HG02610 (cell line): ENCODE measurements around the gene TNC.

ENCODE experiments used
- ATAC-seq: cut with Tn5 transposase; IDR thresholded peaks from one replicate; pipeline ENCODE4 v1.9.1; 2021; ENCODE audit warnings: mild to moderate bottlenecking, moderate library complexity; ENCODE audit not compliant: unreplicated experiment

Gene TNC

DNA sequence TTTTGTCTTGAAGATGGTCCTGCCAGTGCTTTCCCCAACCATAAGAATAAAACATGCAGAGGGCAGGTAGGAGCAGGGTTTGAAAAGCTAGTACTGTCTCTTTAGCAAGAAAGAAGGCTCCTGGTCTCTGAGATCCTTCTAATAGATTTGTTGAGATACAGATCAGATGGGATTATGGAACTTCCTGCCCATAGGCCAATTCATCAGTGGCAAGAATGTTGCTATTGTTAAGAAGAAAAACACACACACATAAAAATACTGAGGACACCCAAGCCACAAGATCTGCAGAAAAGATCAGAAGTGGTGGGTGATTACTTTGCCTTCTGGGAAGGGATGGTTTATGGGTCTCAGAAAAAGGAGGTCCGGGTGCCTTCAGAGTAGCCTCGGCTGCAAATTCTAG, 59.8 kb downstream of the TNC start:
- ATAC-seq: no peak

DNA sequence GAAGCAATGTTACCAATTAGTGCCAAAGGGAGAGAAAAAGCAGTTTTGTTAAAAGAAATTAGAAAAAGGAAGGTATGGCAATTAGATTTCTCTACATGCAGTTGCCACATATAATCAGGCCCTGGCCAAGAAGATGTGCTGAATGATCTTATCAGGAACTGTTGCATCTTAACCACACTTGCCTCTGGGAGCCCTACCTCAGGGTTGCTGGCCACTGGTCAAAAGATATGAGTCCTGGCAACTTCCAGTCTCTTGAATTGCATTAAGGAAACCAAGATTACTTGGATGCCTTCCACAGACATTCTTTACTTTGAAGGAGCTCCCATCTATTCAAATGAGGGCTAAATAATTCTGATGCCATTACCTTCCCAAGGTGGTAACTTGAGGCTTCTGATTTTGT, 60.4 kb downstream of the TNC start:
- ATAC-seq: no peak

DNA sequence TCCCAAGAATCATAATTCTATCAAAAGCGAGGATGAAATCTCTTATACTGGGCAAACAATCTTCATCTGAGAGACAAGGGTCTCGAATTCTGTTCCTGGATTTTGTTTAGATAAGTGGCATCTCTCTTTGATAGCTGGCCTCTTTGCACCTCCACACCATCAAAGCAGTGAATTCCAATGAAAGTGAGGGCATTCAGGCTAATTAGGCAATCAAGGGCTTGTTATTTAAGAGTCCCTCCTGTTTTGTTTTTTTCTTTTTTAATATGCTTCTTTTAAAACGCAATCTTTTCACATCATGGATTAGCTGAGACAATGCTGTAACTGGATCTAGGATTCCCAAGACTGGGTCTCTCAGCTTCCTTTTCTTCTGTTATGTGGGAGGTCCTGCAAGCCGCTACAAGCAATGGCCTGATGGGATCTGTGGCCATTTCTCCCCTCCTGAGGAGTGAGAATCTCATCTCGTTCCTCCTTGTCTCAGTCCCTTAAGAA, 67.9 kb downstream of the TNC start:
- no peak for ATAC-seq

DNA sequence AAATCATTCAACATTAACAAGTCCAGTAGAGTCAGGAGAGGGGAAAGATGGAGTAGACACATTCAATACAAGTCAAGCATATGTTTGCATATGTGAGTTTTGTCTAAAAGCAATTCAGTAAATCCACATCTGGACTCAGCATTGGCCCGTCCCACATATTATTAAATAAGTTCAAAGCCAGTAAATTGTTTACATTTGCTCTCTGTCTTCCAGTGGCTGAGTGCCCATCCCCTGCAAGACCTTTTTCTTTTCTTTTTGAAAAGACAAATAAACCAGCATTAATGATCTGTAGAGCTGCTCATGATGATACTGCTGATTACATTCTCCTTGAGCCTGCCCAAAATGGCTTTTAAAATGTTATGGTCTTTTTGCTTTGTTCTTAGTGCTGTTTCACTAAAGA, 71.1 kb downstream of the TNC start:
- ATAC-seq: no peak

DNA sequence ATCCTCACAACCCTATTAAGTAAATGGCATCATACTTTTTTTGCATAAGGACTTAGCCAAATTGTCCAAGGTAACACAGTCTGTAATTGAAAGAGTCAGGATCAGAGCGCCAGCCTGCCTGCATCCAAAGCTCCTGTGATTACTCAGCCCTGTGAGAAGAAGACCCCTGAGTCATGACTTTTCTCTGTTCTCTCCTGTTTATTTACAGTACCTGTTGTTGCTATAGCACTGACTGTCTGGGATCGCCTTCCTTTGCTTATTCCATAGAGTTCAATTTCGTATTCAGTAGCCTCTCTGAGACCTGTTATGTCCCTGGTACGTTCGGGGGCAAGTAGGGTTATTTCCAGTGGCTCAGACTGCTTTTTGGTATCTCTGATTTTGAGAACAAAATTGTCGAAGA, 71.8 kb downstream of the TNC start:
- no peak for ATAC-seq

DNA sequence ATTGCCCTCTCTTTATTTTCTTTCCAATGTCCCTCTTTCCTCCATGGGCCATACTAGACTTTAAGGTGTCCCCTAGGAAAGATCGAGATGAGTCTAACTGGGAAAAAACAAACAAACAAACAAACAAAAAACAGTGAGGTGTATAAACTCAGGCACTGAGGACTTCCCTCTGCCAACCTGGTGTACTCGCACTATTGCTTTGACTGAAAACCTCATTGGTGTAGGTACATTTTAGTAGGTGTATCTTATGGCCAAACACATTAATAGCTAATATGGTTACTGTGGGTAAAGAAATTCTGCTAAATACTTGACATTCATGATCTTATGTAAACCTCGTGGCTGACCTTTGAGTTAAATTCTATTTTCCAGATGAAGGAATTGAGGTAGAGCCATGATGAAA, 74.3 kb downstream of the TNC start:
- ATAC-seq: no peak

DNA sequence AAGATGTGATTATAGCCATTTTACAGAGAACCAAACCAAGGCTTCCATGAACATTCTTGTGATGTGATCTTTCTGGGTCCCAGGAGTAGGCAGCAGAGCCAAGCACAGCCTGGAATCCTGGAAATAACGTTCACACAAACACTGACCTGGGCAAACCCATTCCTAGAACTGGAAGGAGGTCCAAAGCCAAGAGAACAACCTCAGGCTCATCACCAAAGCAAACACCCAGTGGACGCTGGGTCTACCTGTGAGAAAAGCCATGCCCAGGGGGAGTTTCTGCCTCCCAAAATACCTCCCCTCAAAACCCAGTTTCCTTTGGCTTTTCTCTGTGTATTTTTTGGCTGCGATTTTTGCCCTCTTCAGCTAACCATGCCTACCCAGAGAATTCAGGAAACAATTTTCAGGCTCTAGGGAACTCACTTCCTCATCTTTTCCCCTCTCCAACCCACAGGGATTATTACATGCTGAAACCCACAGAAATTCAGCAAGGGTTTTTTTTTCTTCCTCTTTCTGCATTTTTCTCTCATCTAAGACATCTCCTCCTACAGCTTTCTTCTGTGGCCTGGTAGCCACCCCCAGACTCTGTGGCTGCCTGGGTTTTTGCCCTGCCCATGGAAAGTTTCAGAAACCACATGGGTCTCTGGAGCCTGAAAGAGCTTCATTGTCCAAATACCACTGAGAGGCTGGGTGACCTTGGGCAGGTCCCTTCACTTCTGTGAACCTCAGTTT, 75.0 kb downstream of the TNC start:
- peak; percentile 69 for ATAC-seq

DNA sequence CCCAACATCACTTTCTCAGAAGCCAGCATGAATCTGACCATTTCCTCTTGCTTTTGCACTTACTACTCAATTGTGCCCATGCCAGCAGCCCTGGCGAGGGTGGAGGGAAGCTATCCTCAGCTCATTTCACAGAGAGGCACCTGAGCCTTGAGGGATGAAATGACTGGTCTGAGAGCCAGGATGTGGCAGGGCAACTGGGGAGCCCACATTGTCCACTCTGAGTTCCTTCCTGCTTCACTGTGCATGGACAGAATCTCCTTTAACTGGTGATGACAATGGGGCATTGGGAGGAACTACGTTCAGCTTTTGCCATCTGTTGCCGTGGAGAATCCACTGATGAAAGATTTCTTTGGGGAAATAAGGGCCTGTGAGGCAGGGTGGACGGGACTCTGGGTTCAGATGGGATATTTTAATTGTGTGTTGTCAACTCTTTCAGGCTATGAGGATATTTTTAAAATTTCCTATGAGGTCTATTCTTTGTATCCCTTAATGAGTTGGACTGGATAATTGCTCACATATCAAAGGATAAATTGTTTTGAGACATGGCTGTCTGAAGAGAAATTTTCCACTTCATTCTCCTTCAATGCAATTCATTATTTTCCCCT, 78.3 kb downstream of the TNC start:
- ATAC-seq: no peak

DNA sequence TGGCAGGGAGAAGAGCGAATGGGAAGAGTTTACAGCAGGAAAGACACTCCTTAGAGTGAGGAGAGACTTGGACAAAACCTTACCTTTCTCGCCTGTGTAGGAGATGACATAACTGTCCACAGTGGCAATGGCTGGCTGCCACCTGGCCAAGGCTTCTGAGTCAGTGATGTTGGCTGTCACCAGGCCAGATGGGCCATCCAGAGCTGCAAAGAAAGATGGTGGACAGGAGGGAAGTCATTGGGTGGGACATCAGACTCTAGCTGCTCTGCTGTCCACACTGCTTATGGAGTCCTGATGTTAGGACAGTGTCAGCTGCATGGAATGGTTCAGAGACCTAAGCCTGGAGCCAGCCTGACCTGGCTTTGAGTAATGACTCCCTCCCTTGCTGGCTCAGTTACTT, 79.8 kb downstream of the TNC start:
- no peak for ATAC-seq

DNA sequence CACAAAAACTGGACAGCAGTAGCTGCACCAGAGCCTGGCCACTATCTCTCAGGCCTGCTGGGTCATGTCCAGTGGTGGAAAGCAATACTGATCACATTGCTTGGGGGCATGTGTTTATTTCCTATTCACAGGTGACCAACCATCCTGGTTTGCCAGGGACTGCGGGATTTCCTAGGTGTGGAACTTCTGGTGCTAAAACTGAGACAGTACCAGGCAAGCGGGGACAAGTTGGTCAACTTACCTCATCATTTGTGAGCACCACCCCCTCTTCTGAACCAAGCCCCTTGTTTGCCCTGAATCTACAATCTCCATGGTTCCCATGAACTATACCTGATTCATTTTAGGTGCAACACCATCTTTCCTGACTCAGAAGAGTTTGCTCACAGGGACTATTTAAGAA, 81.3 kb downstream of the TNC start:
- peak; percentile 9 for ATAC-seq

DNA sequence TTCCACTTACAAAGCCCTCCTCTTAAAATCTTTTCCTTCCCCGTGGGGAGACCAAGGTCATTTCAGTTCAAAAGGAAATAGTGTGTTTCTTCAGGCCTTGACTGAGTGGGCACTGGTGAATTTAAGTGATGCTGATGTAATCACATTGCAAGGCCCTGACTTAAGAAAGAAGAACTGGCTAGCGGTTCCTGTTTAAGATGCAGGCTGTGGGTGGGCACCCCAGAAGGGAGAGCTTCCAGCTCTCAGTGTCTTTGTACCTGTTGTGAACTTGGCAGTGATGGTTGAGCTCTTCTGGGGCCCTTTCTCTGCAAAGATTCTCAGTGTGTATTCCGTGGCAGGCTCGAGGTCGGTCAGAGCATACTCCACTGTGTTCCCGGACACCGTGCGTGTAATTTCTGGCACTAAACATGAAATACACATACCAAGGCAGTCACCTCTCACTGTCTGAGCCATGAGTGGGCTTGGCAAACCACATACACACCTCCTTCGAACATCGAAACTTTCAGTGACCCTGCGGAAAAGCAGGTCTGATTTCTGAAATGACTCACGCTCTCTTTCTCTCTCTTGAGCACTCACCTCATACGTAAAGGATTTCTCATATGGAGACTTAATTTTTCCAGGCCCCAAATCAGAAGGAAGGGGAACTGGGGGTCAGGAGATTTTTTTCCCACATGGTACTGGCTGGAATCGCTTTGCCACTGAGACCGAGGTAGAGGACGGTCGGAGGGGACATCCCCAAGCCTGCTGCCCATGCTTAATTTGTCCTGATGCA, 81.9 kb downstream of the TNC start:
- peak; percentile 68 for ATAC-seq

DNA sequence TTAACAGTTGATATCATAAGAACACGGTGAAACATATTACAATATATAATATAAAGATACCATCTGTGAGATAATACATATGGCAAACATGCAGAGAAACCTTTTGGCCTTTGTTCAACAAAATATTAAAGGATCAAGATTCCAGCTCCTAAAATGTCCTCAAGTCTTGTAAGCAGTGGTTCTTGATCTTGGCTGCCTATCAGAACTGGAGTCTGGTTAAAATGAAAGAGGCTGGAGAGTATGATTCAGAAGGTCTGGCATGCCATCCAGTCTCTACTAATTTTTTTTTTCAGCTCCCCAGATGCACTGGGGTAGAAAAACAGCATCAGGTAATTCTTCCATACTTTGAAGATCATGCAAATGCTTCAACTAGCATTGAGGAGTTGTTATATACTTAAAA, 83.2 kb downstream of the TNC start:
- ATAC-seq: no peak

DNA sequence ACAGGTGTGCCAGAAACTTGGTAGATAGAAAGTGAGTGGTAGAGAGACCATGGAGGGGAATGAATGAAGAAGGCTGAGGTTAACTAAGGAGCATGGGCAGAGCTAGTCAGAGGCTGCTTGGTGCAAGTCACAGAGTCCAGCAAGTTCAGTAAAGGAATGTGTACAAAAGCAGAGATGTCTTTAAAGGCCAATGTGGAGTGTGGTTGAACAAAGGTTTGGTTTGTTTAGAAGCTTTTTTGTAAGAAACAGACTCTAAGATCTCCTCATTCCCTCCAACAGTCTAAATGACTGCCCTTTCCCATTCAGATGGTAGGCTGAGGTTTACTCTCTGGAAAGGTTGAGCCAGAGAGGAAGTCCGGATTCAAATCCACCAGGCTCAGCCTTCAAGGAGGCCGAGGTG, 84.2 kb downstream of the TNC start:
- no peak for ATAC-seq

DNA sequence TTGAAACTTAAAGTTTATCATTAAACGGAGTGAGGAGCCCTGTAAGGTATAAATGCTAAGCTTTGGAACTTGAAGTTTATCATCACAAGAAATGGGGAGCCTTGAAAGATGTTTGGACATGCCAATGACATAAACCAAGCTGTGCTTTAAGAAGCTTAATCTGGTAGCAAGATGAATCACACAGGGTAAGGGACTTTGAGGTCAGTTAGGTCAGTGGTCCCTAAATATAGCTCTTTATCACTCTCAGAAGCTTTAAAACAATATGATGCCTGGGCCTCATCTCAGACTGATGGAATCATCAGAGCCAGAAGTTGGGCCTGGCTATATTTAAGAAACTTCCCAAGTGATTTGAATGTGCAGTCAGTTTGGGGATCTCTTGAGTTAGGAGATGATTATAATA, 85.7 kb downstream of the TNC start:
- no peak for ATAC-seq

DNA sequence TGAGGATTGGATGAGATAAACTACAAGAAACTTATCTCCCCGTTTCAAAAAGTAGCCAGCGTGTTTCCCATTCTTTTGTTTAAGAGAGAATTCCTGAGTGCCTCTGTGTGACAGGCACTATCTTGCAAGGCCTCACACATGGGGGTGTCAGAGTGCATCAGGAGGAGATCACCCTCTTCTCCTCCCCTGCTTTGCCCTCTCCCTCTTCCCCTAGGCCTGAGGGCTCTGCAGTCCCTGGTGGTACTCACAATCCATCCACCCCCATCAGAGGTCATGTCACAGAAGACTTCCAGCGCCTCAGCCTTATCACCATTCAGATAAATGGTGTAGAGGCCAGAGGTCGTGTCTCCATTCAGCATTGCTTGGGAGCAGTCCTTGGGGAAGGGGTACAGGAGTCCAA, 88.0 kb downstream of the TNC start:
- no peak for ATAC-seq

DNA sequence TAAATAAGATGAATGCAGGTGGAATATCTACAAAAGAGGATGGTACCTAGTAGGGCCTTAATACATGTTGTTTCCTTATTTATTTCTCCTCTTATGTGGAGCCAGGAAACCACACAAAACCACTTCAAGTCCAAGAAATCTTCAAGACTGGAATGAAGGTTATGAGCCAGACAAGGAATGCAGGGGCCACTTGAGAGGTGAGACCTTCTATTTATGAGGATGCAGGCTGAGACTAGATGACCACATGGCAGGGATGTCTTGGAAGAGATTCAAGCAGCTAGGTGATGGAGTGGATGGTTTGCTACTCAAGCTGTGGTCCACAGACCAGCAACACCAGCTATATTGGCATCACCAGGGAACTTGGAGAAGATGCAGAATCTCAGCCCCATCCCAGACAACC, 92.2 kb downstream of the TNC start:
- no peak for ATAC-seq

DNA sequence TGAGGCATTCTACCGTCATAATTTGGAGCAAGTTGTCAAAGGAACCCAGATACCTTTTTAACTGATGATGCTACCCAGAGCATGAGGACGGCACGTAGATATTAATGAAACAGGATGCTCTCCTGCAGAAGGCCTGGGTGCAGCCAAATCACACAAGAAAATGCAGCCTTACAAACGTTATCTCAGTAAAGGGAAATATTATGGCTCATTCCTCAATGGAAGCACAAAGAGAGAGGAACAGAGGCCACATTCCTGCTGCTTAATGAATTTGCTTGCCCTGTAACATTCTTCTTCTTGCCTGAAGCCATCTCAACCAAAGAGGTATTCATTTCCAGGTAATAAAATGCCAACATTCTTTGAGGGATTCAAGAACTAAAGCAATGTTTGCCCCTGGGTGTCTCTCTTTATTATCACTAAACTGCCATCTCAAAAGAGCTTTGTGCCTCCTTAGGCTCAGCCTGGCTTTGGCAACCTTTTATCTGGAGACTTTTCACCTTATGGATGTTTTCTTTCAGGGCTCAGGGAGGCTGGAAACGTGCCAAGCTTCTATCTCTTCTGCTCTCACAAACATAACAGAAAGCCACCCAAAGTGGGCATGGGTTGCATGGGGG, 92.9 kb downstream of the TNC start:
- ATAC-seq: no peak

DNA sequence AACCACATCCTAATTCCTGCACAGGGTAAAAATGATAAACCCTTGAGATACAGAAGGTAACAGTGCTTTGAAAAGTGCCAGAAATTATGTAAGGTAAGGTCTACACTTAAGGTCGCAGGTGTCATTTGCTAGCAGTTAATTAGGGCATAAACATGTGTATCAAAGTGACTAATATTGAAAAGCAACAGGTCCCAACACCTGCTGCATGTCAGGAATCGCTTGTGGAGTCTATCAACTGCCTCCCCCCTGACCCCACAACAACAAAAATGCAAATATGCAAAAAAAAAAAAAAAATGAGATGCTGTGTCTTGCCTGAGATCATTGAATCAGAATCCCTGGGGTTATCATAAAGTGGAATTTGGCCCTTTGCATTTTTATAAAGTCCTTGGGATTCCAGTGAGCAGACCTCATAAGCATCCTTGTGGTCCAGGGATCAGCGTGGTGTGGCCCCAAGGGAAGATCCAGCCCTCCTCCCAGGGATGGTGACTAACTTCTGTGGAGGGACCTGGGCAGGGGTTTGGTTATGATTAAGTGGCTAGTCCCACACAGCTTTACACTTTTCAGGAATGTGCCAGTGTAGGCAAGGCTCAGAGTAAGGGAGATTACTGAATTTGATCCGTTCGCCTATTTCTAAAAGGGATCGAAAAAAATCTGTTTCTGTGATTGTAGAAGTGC, 95.1 kb downstream of the TNC start:
- no peak for ATAC-seq

DNA sequence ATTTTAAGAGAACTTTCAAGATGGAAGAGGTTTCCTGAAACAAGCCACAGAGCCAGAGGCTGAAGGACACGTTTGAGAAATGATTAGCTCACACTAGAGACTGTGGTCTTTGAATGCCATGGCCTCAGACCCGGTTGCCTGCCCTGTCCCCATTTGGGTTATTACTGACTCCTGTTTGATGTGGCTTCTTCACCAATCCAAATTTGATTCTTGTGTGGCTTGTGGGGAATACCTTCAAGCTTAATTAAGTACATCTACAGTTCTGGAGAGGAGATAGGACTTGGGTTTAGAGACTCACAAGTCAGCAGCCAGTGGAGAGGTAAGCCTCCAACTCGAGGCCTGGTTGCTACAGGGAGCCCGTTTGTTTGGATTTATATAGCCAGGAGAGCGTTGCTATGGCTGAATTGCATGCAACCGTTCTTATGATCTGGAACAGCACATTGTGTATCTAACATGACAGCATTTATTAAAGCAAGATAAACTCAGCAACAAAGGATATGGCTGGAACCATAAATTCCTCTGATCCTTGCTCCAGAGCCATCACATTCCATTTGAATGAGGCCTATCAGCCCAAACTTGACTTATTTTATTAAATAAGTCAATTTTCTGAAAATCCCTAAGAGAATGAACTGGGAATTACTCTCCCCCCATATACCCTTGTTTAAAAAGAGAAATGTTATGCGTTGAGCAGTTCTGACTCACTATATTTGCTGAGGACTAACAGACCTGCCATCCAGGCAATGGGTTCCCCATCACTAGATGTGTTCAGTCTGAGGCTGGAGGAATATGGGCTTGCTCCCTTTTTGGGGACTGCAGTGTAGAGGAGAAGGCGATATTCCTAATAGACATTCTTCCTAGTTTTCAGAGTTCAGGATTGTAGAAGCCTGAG, 99.2 kb downstream of the TNC start:
- peak; percentile 79 for ATAC-seq

DNA sequence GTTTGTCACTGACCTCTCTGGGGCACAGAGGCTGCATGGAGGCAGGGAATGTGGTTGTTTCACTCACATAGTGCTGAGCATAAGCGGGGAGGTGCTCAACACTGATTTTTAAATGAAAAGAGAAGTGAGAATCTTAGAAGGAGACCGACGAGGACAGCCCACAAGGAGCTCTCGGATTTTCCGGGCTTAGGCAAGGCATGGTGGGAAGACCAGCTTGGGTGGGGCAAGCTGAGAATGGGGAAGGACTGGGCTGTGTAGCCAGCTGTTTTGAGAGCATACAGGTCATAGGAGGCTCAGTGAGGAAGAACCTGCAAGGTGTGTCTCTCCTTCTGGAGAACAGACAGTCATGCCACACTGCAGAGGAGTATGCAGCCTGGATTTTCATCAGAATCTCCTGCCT, 101.6 kb downstream of the TNC start:
- no peak for ATAC-seq
